NCI-H2081 (cell line): ENCODE measurements around the gene C4BPA.

Experiments used
- DNase-seq, 2 experiments: peaks; one replicate each; lab custom pipeline; 2025; lab: John Stamatoyannopoulos, UW

Gene C4BPA

DNA sequence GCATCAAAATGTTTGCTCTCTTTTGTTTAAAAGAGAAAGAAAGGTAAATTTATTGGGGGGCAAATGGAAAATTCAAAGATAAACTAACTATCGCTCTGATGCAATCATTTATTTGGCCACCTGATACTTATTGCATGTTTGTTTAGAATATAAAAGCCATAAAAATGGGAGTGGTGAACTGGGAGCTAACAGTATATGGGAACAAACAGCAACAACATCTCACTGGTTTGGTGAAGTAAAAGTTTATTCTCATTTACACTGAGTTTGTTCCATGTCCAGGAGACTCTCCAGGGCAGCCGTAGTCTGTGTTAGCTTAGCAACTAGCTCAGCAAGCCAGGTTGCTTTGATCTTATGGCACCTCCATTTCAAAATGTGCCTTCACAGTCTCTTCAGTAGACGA is 20.4 kb downstream of the C4BPA start:
- DNase-seq, result no peak

DNA sequence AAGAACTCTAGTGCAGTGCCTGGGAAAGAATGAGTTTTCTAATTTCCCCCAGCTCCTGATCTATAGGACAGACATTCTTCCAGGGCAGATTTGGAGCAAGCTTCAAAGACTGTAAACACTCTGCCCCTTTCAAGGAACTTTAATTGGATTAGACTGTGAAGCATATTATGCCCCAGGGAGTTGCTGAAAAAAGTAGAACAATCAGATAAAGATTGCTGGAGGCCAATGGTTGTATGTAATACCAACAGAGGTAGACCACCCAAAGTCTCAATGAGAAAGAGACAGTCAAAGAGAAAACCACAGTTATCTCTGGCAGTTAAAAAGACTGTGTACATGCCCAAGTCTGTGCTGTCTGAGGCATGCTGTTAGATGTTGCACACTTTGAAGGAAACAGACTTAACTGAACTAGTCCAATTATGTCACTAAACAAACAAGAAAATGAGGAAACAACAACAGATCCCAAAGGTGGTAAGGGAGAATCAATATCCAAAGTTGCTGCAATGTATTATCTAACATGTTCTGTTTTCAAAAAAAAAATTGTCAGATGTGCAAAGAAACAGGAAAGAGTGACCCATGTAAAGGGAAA is 24.4 kb downstream of the C4BPA start:
- no peak for DNase-seq

GRCh38 chr1:207129053-207129452 is 25.0 kb downstream of the C4BPA start:
- no peak for DNase-seq

DNA sequence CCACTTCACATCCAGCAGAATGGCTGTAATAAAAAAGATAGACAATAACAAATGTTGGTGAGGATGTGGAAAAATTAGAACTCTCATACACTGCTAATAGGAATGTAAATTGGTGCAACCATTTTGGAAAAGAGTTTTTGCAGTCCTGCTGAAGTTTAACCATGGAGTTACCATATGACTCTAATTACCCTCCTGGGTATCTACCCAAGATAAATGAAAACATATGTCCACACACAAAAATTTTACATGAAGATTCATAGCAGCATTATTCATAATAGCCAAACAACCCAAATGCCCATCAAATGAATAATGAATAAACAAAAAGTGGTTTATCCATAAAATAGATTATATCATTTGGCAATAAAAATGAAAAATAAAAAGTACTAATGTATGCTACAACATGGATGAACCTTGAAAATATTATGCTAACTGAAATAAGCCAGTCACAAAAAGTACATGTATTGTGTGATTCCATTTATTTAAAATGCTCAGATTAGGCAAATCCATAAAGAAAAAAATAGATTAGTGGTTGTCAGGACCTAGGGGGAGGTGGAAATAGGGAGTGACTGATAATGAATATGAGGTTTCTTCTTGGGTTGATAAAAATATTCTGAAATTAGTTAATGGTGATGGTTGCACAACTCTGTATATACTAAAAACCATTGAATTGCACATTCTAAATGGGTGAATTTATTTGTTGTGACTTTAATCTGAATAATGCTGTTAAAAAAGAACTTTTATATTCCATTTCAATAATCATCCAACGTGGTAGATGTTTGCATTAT is 26.4 kb downstream of the C4BPA start:
- no peak for DNase-seq

DNA sequence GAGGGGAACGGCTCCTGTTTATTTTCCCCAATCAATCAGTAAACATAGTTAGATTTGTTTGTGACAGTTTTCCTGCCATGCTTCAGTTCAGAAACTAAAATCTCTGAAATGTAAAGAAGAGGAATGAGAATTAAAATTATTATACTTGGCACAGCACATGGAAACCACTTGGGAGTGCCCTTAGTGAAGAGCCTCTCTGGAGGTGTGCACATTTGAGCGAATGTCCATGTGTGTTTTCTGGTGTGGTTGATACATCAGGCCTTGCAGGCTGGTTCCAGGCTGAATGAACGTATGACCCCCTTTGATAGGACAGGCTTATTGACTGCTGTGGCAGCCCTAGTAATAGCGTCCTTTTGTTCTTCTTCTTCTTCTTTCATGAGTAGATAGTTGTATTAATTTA is 27.1 kb downstream of the C4BPA start:
- DNase-seq, result no peak

- no peak for DNase-seq
These were observed 30.5 kb downstream of the C4BPA start for GRCh38 chr1:207134581-207134980.

- DNase-seq, result no peak
These were observed 35.6 kb downstream of the C4BPA start for GRCh38 chr1:207139616-207140015.

- no peak for DNase-seq
These were observed 36.5 kb downstream of the C4BPA start for GRCh38 chr1:207140536-207140935.

GRCh38 chr1:207145401-207146058 is 41.5 kb downstream of the C4BPA start:
- DNase-seq, result no peak

- no peak for DNase-seq
These were observed 47.9 kb downstream of the C4BPA start for GRCh38 chr1:207151920-207152319.

- DNase-seq, result no peak
These were observed 48.9 kb downstream of the C4BPA start for GRCh38 chr1:207152792-207153468.

DNA sequence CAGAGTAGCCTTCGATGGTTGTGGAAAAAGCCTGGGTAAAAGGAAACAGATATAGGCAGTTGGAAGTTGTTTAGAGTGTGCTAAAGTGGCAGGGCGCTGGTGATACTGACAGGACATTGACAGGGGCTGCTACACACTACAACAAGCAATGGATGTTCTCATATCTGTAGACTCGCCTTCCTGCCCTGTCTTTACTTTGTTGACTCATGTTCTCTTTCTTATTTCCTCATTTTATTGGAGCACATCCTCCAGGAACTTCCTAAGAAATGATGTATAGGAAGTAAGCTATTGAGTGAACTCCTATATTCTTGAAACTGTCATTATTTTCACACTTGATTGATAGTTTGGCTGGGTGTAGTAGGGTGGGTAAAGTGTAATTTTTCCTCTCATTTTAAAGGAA is 51.0 kb downstream of the C4BPA start:
- no peak for DNase-seq

DNA sequence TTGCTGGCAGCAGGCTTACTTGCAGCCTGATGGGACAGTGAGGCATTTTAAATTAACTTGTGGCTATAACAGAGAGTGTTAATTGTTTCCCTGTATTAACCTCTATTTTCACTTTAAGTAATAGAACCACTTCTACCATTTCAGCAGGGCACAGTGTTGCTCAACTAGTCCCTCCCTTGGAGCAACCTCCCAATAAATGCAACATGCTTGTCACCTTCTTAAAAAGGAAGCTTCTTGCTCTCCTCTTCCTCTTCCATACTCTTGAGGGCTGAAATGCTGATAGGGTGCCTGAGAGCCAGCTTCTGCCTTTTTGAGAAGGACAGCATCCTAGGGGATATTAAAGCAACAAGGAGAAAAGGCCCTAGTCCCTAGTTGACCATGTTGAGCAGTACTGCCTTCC is 52.1 kb downstream of the C4BPA start:
- no peak for DNase-seq

- DNase-seq, result no peak
These were observed 52.8 kb downstream of the C4BPA start for GRCh38 chr1:207156826-207157225.

DNA sequence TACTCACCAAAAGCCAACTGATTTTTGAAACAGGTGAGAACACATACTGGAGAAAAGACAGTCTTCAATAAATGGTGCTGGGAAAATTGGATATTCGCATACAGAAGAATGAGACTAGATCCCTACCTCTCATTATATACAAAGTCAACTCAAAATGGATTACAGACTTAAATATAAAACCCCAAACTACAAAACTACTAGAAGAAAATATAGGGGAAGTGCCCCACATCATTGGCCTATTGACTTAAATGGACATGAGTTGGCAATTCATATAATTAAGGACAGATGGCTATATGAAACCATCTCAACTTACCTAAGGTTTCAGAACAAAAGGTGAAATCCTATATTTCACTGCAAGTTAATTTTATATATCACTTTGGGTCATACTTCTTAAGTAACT is 60.1 kb downstream of the C4BPA start:
- no peak for DNase-seq

- DNase-seq, result no peak
These were observed 68.3 kb downstream of the C4BPA start for GRCh38 chr1:207172321-207172720.

GRCh38 chr1:207172885-207173284 is 68.9 kb downstream of the C4BPA start:
- no peak for DNase-seq

GRCh38 chr1:207173396-207173795 is 69.4 kb downstream of the C4BPA start:
- DNase-seq, result no peak

- no peak for DNase-seq
These were observed 70.9 kb downstream of the C4BPA start for GRCh38 chr1:207174913-207175312.

DNA sequence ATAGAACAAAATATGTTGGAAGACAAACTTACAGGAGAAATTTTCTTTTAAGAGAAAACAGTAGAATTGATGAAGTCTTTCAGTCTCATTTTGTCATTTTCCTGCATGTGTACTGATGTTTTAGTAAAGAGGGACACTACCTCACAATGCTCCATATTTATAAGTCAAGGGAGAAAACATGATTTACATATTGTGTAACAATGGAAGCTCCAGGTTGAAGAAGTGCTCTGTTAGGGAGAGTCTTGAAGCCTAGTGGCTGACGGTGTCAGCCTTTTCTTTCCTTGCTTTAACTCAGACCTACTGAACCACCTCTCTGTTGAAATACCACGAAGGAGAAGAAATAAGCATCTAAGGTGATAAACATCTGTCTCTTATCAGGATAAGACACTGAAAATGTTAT is 75.0 kb downstream of the C4BPA start:
- DNase-seq, result no peak

GRCh38 chr1:207181847-207182246 is 77.8 kb downstream of the C4BPA start:
- no peak for DNase-seq

GRCh38 chr1:207186503-207186902 is 82.5 kb downstream of the C4BPA start:
- DNase-seq, result no peak

DNA sequence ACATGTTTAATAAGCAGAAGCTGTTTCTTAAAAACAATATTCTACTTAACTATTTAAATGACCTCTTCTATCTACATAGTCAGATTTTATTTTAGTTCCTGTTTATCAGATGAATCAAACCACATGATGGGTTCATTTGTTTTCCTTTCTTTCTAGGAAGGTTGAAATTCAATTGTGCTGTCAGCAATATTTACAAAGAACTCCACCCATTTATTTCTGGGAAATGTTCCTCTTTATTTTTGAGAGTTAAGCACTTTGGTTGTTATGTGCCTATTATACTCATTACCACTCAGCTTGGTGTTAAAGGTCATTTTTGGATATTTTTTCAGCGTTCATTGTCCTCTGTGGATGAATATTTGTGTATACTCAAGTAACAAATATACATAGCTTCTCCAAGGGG is 84.9 kb downstream of the C4BPA start:
- DNase-seq, result no peak
